HEK293 (cell line): ENCODE results near the gene E4F1.

Source experiments
- AEBP2 ChIP-seq: fragments of 450-650 bp; formaldehyde crosslinking; IDR thresholded peaks from 2 replicates; pipeline ENCODE4 v1.5.1; 2016; ENCODE audit warnings: missing biosample characterization, missing genetic modification characterization, borderline replicate concordance
- GLIS1 ChIP-seq: fragments of 450-650 bp; formaldehyde crosslinking; IDR thresholded peaks from 2 replicates; pipeline ENCODE4 v1.5.1; 2016; ENCODE audit warnings: missing biosample characterization, missing genetic modification characterization
- OSR2 ChIP-seq: fragments of 450-650 bp; formaldehyde crosslinking; IDR thresholded peaks from 2 replicates; pipeline ENCODE4 v1.5.1; 2016; ENCODE audit warnings: missing biosample characterization, missing genetic modification characterization
- OVOL3 ChIP-seq: fragments of 450-650 bp; formaldehyde crosslinking; IDR thresholded peaks from 2 replicates; pipeline ENCODE4 v1.5.1; 2016; ENCODE audit warnings: missing biosample characterization, missing genetic modification characterization
- PATZ1 ChIP-seq: fragments of 450-650 bp; formaldehyde crosslinking; IDR thresholded peaks from 2 replicates; pipeline ENCODE4 v1.5.1; 2016; ENCODE audit warnings: missing biosample characterization, missing genetic modification characterization
- SP2 ChIP-seq: fragments of 450-650 bp; formaldehyde crosslinking; IDR thresholded peaks from 2 replicates; pipeline ENCODE4 v1.5.1; 2016; ENCODE audit warnings: missing biosample characterization, missing genetic modification characterization
- SP3 ChIP-seq: fragments of 450-650 bp; formaldehyde crosslinking; IDR thresholded peaks from 2 replicates; pipeline ENCODE4 v1.5.1; 2016; ENCODE audit warnings: missing biosample characterization, missing genetic modification characterization
- SP7 ChIP-seq: fragments of 450-650 bp; formaldehyde crosslinking; IDR thresholded peaks from 2 replicates; pipeline ENCODE4 v1.5.1; 2016; ENCODE audit warnings: missing biosample characterization, missing genetic modification characterization
- YY1 ChIP-seq: fragments of 450-650 bp; formaldehyde crosslinking; IDR thresholded peaks from 2 replicates; pipeline ENCODE4 v1.5.1; 2018; ENCODE audit warnings: missing biosample characterization, missing genetic modification characterization
- ZBTB17 ChIP-seq: fragments of 450-650 bp; formaldehyde crosslinking; IDR thresholded peaks from 2 replicates; pipeline ENCODE4 v1.5.1; 2016; ENCODE audit warnings: missing biosample characterization, missing genetic modification characterization
- ZBTB6 ChIP-seq: fragments of 450-650 bp; formaldehyde crosslinking; IDR thresholded peaks from 2 replicates; pipeline ENCODE4 v1.5.1; 2017; ENCODE audit warnings: missing biosample characterization, missing genetic modification characterization
- ZBTB7A ChIP-seq: fragments of 450-650 bp; formaldehyde crosslinking; IDR thresholded peaks from 2 replicates; pipeline ENCODE4 v1.5.1; 2016; ENCODE audit warnings: low read depth, missing biosample characterization, missing genetic modification characterization
- ZBTB8A ChIP-seq: fragments of 450-650 bp; formaldehyde crosslinking; IDR thresholded peaks from 2 replicates; pipeline ENCODE4 v1.5.1; 2016; ENCODE audit warnings: missing biosample characterization, missing genetic modification characterization
- ZFP3 ChIP-seq: fragments of 450-650 bp; formaldehyde crosslinking; IDR thresholded peaks from 2 replicates; pipeline ENCODE4 v1.5.1; 2016; ENCODE audit warnings: low read depth, missing biosample characterization, missing genetic modification characterization
- ZNF16 ChIP-seq: fragments of 450-650 bp; formaldehyde crosslinking; IDR thresholded peaks from 2 replicates; pipeline ENCODE4 v1.5.1; 2016; ENCODE audit warnings: low read depth, missing biosample characterization, missing genetic modification characterization
- ZNF239 ChIP-seq: fragments of 450-650 bp; formaldehyde crosslinking; IDR thresholded peaks from 2 replicates; pipeline ENCODE4 v1.5.1; 2016; ENCODE audit warnings: missing biosample characterization, missing genetic modification characterization
- ZNF350 ChIP-seq: fragments of 450-650 bp; formaldehyde crosslinking; IDR thresholded peaks from 2 replicates; pipeline ENCODE4 v1.5.0; 2017; ENCODE audit warnings: missing biosample characterization, mild to moderate bottlenecking, missing genetic modification characterization
- ZNF37A ChIP-seq: fragments of 450-650 bp; IDR thresholded peaks from 2 replicates; pipeline ENCODE4 v1.5.1; 2018; ENCODE audit warnings: missing biosample characterization, missing genetic modification characterization
- ZNF391 ChIP-seq: fragments of 450-650 bp; formaldehyde crosslinking; IDR thresholded peaks from 2 replicates; pipeline ENCODE4 v1.5.1; 2016; ENCODE audit warnings: low read depth, missing biosample characterization, missing genetic modification characterization, borderline replicate concordance
- ZNF398 ChIP-seq: fragments of 450-650 bp; formaldehyde crosslinking; IDR thresholded peaks from 2 replicates; pipeline ENCODE4 v1.5.1; 2017; ENCODE audit warnings: missing biosample characterization, missing genetic modification characterization
- ZNF416 ChIP-seq: fragments of 450-650 bp; formaldehyde crosslinking; IDR thresholded peaks from 2 replicates; pipeline ENCODE4 v1.5.1; 2016; ENCODE audit warnings: missing biosample characterization, missing genetic modification characterization
- ZNF510 ChIP-seq: fragments of 450-650 bp; formaldehyde crosslinking; IDR thresholded peaks from 2 replicates; pipeline ENCODE4 v1.5.1; 2018; ENCODE audit warnings: mild to moderate bottlenecking, missing genetic modification characterization, missing biosample characterization; ENCODE audit not compliant: insufficient replicate concordance
- ZNF518A ChIP-seq: fragments of 450-650 bp; formaldehyde crosslinking; conservative IDR thresholded peaks from 2 replicates; pipeline ENCODE4 v1.5.1; 2016; ENCODE audit warnings: low read depth, missing biosample characterization, missing genetic modification characterization
- ZNF544 ChIP-seq: fragments of 450-650 bp; formaldehyde crosslinking; IDR thresholded peaks from 2 replicates; pipeline ENCODE4 v1.5.0; 2017; ENCODE audit warnings: missing biosample characterization, missing genetic modification characterization
- ZNF561 ChIP-seq: fragments of 450-650 bp; IDR thresholded peaks from 2 replicates; pipeline ENCODE4 v1.5.1; 2018; ENCODE audit warnings: missing biosample characterization, missing genetic modification characterization, borderline replicate concordance
- ZNF580 ChIP-seq: fragments of 450-650 bp; formaldehyde crosslinking; IDR thresholded peaks from 2 replicates; pipeline ENCODE4 v1.5.1; 2016; ENCODE audit warnings: missing biosample characterization, missing genetic modification characterization
- ZNF747 ChIP-seq: fragments of 450-650 bp; formaldehyde crosslinking; IDR thresholded peaks from 2 replicates; pipeline ENCODE4 v1.5.1; 2016; ENCODE audit warnings: missing biosample characterization, missing genetic modification characterization

Gene E4F1

GRCh38 chr16:2205104-2205966 lies 18.1 kb upstream of the E4F1 start, which contains the start of gene MLST8 (continued):
- TF ChIP-seq ZNF510 (tag by site-specific recombination) (no peak), ZNF544 (no peak), ZFP3 (tag by site-specific recombination) (no peak), ZNF561 (tag by site-specific recombination) (peak; percentile 98), ZNF580 (tag by site-specific recombination) (no peak), ZBTB7A (no peak; the same call in 1 of the 2 replicates), ZBTB8A (0 out of 2 replicates have a peak, but pooled peaks have one; percentile 27), GLIS1 (tag by site-specific recombination) (peak; percentile 66; the same call in 1 of the 2 replicates), OSR2 (tag by site-specific recombination) (peak; percentile 12; the same call in 1 of the 2 replicates), PATZ1 (tag by site-specific recombination) (peak; percentile 97), ZBTB6 (tag by site-specific recombination) (0 out of 2 replicates have a peak, but pooled peaks have one; percentile 3), SP3 (tag by site-specific recombination) (peak; percentile 33; the same call in 1 of the 2 replicates), ZNF391 (tag by site-specific recombination) (peak; percentile 27; the same call in 1 of the 2 replicates), ZNF518A (tag by site-specific recombination) (peak; percentile 47; the same call in 1 of the 2 replicates), ZNF747 (tag by site-specific recombination) (no peak), ZNF398 (tag by site-specific recombination) (peak; percentile 76; the same call in 1 of the 2 replicates), ZNF350 (no peak), ZNF16 (tag by site-specific recombination) (no peak), SP2 (peak; percentile 36; the same call in 1 of the 2 replicates), ZBTB17 (tag by site-specific recombination) (peak; percentile 100), AEBP2 (tag by site-specific recombination) (no peak), SP7 (tag by site-specific recombination) (peak; percentile 70; the same call in 1 of the 2 replicates), ZNF239 (tag by site-specific recombination) (peak; percentile 18; the same call in 1 of the 2 replicates), OVOL3 (tag by site-specific recombination) (peak; percentile 52; the same call in 1 of the 2 replicates), YY1 (tag by site-specific recombination) (0 out of 2 replicates have a peak, but pooled peaks have one; percentile 9), ZNF37A (no peak), ZNF416 (tag by site-specific recombination) (no peak)
